ENCODE results near the gene DHX38.
"Not testable (repeated sequence)": the region's sequence is repeated elsewhere in the genome, so short reads cannot be mapped to it uniquely, and the experiment has no call there.

DHX38 gene

GRCh38 chr16:72093448-72094265 lies at the start of gene DHX38, which contains the start of gene TXNL4B:
TSS of gene DHX38 (plus strand) at chr16:72093847. CDS start at chr16:72096158, 2,311 bp downstream.
TSS of gene TXNL4B (minus strand) at chr16:72093620. CDS start at chr16:72090749, 2,871 bp downstream.
- DNase-seq (ENCODE audit: low read depth), result peak; percentile 68

GRCh38 chr16:72044296-72044695 lies 49.4 kb upstream of the DHX38 start:
- DNase-seq (ENCODE audit: low read depth), result no peak

GRCh38 chr16:72044825-72045359 lies 48.8 kb upstream of the DHX38 start:
- no peak for DNase-seq (ENCODE audit: low read depth)

- no peak for DNase-seq (ENCODE audit: low read depth)
Observed at GRCh38 chr16:72049110-72049509, 44.5 kb upstream of the DHX38 start.

GRCh38 chr16:72050769-72051464 lies 42.7 kb upstream of the DHX38 start:
- no peak for DNase-seq (ENCODE audit: low read depth)

GRCh38 chr16:72051818-72052217 lies 41.8 kb upstream of the DHX38 start:
- no peak for DNase-seq (ENCODE audit: low read depth)

GRCh38 chr16:72054254-72054847 lies 39.3 kb upstream of the DHX38 start, which contains the start of gene HP:
TSS of gene HP (plus strand) at chr16:72054505. CDS start at chr16:72054653, 148 bp downstream.
- not testable (repeated sequence) for DNase-seq (ENCODE audit: low read depth)

- no peak for DNase-seq (ENCODE audit: low read depth)
Observed at GRCh38 chr16:72055911-72056310, 37.7 kb upstream of the DHX38 start.

GRCh38 chr16:72057313-72057712 lies 36.3 kb upstream of the DHX38 start:
- not testable (repeated sequence) for DNase-seq (ENCODE audit: low read depth)

GRCh38 chr16:72059060-72059459 lies 34.6 kb upstream of the DHX38 start:
- DNase-seq (ENCODE audit: low read depth), result not testable (repeated sequence)

- DNase-seq (ENCODE audit: low read depth), result no peak
Observed at GRCh38 chr16:72060405-72060804, 33.2 kb upstream of the DHX38 start.

GRCh38 chr16:72061564-72061963 lies 32.1 kb upstream of the DHX38 start:
- DNase-seq (ENCODE audit: low read depth), result no peak

- no peak for DNase-seq (ENCODE audit: low read depth)
Observed at GRCh38 chr16:72064361-72064894, 29.2 kb upstream of the DHX38 start.

- DNase-seq (ENCODE audit: low read depth), result no peak
Observed at GRCh38 chr16:72066747-72067146, 26.9 kb upstream of the DHX38 start.

- no peak for DNase-seq (ENCODE audit: low read depth)
Observed at GRCh38 chr16:72068930-72069329, 24.7 kb upstream of the DHX38 start.

- no peak for DNase-seq (ENCODE audit: low read depth)
Observed at GRCh38 chr16:72072514-72073342, 20.9 kb upstream of the DHX38 start.

GRCh38 chr16:72073560-72074230 lies 20.0 kb upstream of the DHX38 start:
- DNase-seq (ENCODE audit: low read depth), result no peak

GRCh38 chr16:72075067-72075466 lies 18.6 kb upstream of the DHX38 start:
- DNase-seq (ENCODE audit: low read depth), result not testable (repeated sequence)

- not testable (repeated sequence) for DNase-seq (ENCODE audit: low read depth)
Observed at GRCh38 chr16:72076991-72077706, 16.5 kb upstream of the DHX38 start.
